HEK293T (cell line): ENCODE data around the gene ADK.

Experiments
- BHLHE40 ChIP-seq: fragments of 450-650 bp; IDR thresholded peaks from 2 replicates; pipeline ENCODE4 v1.6.1; 2016; ENCODE audit warnings: mild to moderate bottlenecking, moderate library complexity, borderline replicate concordance
- CTBP1 ChIP-seq: fragments of 450-650 bp; IDR thresholded peaks from 2 replicates; pipeline ENCODE4 v1.6.1; 2016; ENCODE audit warnings: borderline replicate concordance
- NFRKB ChIP-seq: fragments of 450-650 bp; IDR thresholded peaks from 2 replicates; pipeline ENCODE4 v1.6.1; 2016; ENCODE audit warnings: mild to moderate bottlenecking, moderate library complexity
- SUZ12 ChIP-seq: fragments of 450-650 bp; IDR thresholded peaks from 2 replicates; pipeline ENCODE4 v1.6.1; 2016; ENCODE audit warnings: mild to moderate bottlenecking

GRCh38 chr10:74752371-74753040 lies 601.5 kb downstream of the ADK start:
- TF ChIP-seq NFRKB (no peak), CTBP1 (no peak), SUZ12 (no peak), BHLHE40 (no peak)
